ENCODE results near the gene ANK3.

DNA sequence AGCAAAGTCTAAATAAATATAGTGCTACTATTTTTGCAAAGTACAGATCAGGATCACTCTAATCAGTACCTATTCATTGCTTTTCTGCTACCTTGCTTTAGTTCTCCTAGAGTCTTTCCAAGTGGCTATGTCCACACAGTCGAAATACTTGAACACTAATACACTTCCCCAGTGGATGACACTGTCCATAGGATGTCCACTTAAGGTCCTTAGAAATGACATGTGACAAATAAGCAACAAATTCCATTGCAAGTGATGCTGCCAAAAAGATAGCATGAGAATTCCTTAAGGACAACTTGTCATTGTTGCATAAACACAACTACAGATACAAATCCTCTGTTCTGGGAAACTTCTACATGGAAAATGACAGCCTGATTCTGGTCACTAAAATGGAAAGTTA, 93.6 kb downstream of the ANK3 start:
- no peak for TF ChIP-seq EZH2 (IDR thresholded peaks at IDR 0.05; ENCODE audit: low read depth)
- TF ChIP-seq, protein P1, sequence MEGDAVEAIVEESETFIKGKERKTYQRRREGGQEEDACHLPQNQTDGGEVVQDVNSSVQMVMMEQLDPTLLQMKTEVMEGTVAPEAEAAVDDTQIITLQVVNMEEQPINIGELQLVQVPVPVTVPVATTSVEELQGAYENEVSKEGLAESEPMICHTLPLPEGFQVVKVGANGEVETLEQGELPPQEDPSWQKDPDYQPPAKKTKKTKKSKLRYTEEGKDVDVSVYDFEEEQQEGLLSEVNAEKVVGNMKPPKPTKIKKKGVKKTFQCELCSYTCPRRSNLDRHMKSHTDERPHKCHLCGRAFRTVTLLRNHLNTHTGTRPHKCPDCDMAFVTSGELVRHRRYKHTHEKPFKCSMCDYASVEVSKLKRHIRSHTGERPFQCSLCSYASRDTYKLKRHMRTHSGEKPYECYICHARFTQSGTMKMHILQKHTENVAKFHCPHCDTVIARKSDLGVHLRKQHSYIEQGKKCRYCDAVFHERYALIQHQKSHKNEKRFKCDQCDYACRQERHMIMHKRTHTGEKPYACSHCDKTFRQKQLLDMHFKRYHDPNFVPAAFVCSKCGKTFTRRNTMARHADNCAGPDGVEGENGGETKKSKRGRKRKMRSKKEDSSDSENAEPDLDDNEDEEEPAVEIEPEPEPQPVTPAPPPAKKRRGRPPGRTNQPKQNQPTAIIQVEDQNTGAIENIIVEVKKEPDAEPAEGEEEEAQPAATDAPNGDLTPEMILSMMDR (conservative IDR thresholded peaks at IDR 0.05) = no peak
